Hepatocyte (in vitro differentiated cells): ENCODE data around the gene PIWIL4. TPM values are rescaled to one million over a fixed set of nuclear protein-coding genes. Genes with fewer than 3 reads are reported as not detected.

Source experiments
- DNase-seq: peaks from one replicate; pipeline ENCODE4 v3.0.0-alpha.2; 2016; ENCODE audit warnings: low spot score
- H2AFZ ChIP-seq: fragments of 200-600 bp; sonication (generic); 2 replicates; pipeline ENCODE4 v1.6.0; 2016; ENCODE audit warnings: antibody characterized with exemption, mild to moderate bottlenecking
- H3K27ac ChIP-seq: fragments of 200-600 bp; sonication (generic); 2 replicates; pipeline ENCODE4 v1.5.1; 2016; ENCODE audit warnings: mild to moderate bottlenecking
- H3K27me3 ChIP-seq: fragments of 200-600 bp; sonication (generic); 2 replicates; pipeline ENCODE4 v1.6.1; 2016
- H3K36me3 ChIP-seq: fragments of 200-600 bp; sonication (generic); replicated peaks from 2 replicates; pipeline ENCODE4 v1.5.1; 2016; ENCODE audit warnings: low read depth; ENCODE audit not compliant: insufficient read depth
- H3K4me1 ChIP-seq: fragments of 200-600 bp; sonication (generic); 2 replicates; pipeline ENCODE4 v1.5.1; 2016; ENCODE audit warnings: mild to moderate bottlenecking, moderate library complexity; ENCODE audit not compliant: insufficient read depth
- H3K4me2 ChIP-seq: fragments of 200-600 bp; sonication (generic); 2 replicates; pipeline ENCODE4 v1.6.0; 2016
- H3K4me3 ChIP-seq: fragments of 200-600 bp; sonication (generic); 2 replicates; pipeline ENCODE4 v1.5.1; 2016; ENCODE audit warnings: mild to moderate bottlenecking
- H3K79me2 ChIP-seq: fragments of 200-600 bp; sonication (generic); 2 replicates; pipeline ENCODE4 v1.6.0; 2017; ENCODE audit warnings: mild to moderate bottlenecking
- H3K9me2 ChIP-seq: fragments of 200-600 bp; sonication (generic); replicated peaks from 2 replicates; pipeline ENCODE4 v1.6.0; 2017; ENCODE audit warnings: mild to moderate bottlenecking; ENCODE audit not compliant: insufficient read depth
- H3K9me3 ChIP-seq: fragments of 200-600 bp; sonication (generic); 2 replicates; pipeline ENCODE4 v1.5.1; 2016; ENCODE audit warnings: low read depth, mild to moderate bottlenecking
- H4K20me1 ChIP-seq: fragments of 200-600 bp; sonication (generic); 2 replicates; pipeline ENCODE4 v1.6.0; 2016; ENCODE audit warnings: mild to moderate bottlenecking; ENCODE audit not compliant: insufficient read depth, poor library complexity, severe bottlenecking
- EZH2 ChIP-seq: fragments of 200-600 bp; sonication (generic); IDR thresholded peaks from 2 replicates; pipeline ENCODE4 v1.6.1; 2016; ENCODE audit warnings: antibody characterized with exemption, mild to moderate bottlenecking, borderline replicate concordance
- EZH2phosphoT487 ChIP-seq: fragments of 200-600 bp; sonication (generic); IDR thresholded peaks from one replicate; pipeline ENCODE4 v1.6.1; 2018; ENCODE audit warnings: antibody characterized with exemption, mild to moderate bottlenecking, low read depth, moderate library complexity; ENCODE audit not compliant: unreplicated experiment, severe bottlenecking
- WGBS: methylation state at CpG from one replicate; pipeline ENCODE4 v1.1.6; 2016; ENCODE audit warnings: low lambda C conversion rate; ENCODE audit errors: missing lambda C conversion rate; 5-methylcytosine and 5-hydroxymethylcytosine counted together
- polyA plus RNA-seq: library from polyadenylated mRNA; unstranded; fragments of >200 nt; fragmentation: Nextera tagmentation; extraction: Ambion mirVana; gene quantifications from 2 replicates; pipeline ENCODE4 v1.2.1, GENCODE V29; 2016
- total RNA-seq: library from RNA; depleted of rRNA; stranded (reverse); fragments of >200 nt; gene quantifications from 2 replicates; pipeline ENCODE4 v1.2.3, GENCODE V29; 2014
- TF ChIP-seq, protein P1 (sequence below): fragments of 200-600 bp; sonication (generic); IDR thresholded peaks from 2 replicates; pipeline ENCODE4 v1.5.1; 2016; ENCODE audit warnings: antibody characterized with exemption, mild to moderate bottlenecking; ENCODE audit not compliant: poor library complexity

PIWIL4 gene
- total RNA-seq (2.4 and 3.1 TPM in 2 replicates), polyA plus RNA-seq (2.0 and 2.1 TPM in 2 replicates)

DNA sequence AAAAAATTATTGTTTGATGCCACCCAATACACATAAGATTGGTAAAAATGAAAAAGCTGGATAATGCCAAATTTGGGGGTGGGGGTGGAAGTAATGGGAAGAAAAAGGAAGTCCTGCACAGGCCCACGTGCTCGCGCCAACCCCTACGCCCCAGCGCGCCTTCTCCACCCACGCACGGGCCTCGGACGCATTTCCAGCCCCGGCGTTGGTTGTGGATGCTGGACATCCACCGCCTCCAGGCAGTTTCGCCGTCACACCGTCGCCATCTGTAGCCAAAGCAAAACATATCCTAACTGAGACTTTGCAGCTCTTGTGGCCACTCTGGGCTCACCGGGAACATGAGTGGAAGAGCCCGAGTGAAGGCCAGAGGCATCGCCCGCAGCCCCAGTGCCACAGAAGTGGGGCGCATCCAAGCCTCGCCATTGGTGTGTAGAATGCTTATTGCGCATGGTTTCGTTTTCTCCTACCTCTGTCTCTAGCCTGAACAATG, at the start of gene PIWIL4:
TSS of gene PIWIL4 (plus strand) at position 188 of the 490 bp plus-strand sequence. CDS start at position 339, 151 bp downstream.
- Histone ChIP-seq H3K4me3 (no peak within 1 kb of the TSS), H3K9me3 (no peaks in the 10 kb centered on the region), H4K20me1 (no peaks in the 10 kb centered on the region), H3K27ac (no peak within 1 kb of the TSS), H3K4me2 (no peak within 1 kb of the TSS), H3K27me3 (no peaks in the 10 kb centered on the region), H3K79me2 (no peaks in the 10 kb centered on the region), H3K36me3 (no peaks in the 10 kb centered on the region), H3K4me1 (no peaks in the 10 kb centered on the region), H3K9me2 (no peaks in the 10 kb centered on the region), H2AFZ (no peak within 1 kb of the TSS)
- TF ChIP-seq, protein P1, sequence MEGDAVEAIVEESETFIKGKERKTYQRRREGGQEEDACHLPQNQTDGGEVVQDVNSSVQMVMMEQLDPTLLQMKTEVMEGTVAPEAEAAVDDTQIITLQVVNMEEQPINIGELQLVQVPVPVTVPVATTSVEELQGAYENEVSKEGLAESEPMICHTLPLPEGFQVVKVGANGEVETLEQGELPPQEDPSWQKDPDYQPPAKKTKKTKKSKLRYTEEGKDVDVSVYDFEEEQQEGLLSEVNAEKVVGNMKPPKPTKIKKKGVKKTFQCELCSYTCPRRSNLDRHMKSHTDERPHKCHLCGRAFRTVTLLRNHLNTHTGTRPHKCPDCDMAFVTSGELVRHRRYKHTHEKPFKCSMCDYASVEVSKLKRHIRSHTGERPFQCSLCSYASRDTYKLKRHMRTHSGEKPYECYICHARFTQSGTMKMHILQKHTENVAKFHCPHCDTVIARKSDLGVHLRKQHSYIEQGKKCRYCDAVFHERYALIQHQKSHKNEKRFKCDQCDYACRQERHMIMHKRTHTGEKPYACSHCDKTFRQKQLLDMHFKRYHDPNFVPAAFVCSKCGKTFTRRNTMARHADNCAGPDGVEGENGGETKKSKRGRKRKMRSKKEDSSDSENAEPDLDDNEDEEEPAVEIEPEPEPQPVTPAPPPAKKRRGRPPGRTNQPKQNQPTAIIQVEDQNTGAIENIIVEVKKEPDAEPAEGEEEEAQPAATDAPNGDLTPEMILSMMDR: no peak
- no peak for TF ChIP-seq EZH2phosphoT487
- no peak for TF ChIP-seq EZH2
- no peak for DNase-seq
- 98% methylated on average over 25 of the region's 25 CpGs for WGBS

DNA sequence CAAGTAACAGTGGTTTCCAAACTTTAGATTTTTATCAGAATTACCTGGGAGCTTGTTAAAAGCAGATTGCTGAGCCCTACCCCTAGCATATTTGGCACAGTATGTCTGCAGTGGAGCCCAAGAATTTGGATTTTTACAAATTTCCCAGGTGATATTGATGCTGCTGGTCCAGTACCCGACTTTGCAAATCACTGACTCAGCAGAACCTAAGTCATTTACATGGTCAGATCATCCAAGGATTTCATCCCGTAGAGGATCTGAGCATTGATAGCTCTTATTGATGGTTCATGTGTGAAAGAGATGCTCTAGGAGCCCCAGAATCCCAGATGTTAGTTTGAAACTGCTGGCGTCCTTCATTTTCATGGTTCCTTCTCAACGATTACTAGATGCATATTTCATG, 48.9 kb upstream of the PIWIL4 start:
- Histone ChIP-seq H3K9me2 (no peaks in the 10 kb centered on the region), H4K20me1 (no peaks in the 10 kb centered on the region), H3K27me3 (peaks cover 3% of the 10 kb centered on the region), H3K4me2 (no peak overlapping the region), H3K36me3 (no peaks in the 10 kb centered on the region), H3K4me1 (no peaks in the 10 kb centered on the region), H3K4me3 (no peak overlapping the region), H3K79me2 (no peaks in the 10 kb centered on the region), H2AFZ (no peak overlapping the region), H3K27ac (no peak overlapping the region), H3K9me3 (no peaks in the 10 kb centered on the region)
- TF ChIP-seq EZH2phosphoT487: no peak
- TF ChIP-seq EZH2: no peak
- TF ChIP-seq, protein P1: no peak
- no peak for DNase-seq
- WGBS: 74% methylated on average over 4 of the region's 4 CpGs

DNA sequence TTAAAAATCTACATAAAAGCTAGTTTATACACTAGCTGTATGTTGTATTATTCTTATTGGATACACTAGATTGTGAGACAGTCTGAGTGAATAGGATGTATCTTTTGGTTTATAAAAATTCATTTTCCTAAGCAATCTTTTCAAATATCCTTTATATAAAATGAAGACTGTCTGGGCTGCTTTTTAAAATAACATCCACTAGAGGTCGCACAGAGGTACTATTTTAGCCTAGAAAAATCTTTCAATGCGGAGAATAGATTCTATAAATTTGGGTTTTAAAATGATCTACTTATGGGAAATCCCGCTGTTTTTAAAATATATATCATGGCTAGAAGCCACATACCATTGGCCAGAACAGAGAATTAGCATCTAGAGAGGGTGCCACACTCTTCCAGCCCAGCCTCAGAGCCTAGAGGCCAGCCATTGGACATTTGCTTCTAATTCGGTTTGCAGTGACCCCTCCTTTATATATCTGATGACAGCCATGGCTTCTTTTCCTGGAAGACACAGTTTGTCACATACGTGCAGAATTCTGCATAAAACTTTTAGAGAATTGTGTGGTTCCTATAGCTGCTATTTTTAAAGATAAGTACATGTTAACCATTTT, 47.6 kb upstream of the PIWIL4 start:
- DNase-seq: peak; percentile 52
- no peaks in the 10 kb centered on the region for H4K20me1 ChIP-seq
- no peak overlapping the region for H3K27ac ChIP-seq
- H3K4me2 ChIP-seq: peak overlapping the region; percentile 32
- H3K36me3 ChIP-seq: no peaks in the 10 kb centered on the region
- no peaks in the 10 kb centered on the region for H3K79me2 ChIP-seq
- peaks cover 3% of the 10 kb centered on the region for H3K27me3 ChIP-seq
- H3K9me3 ChIP-seq: no peaks in the 10 kb centered on the region
- TF ChIP-seq EZH2 (no peak), EZH2phosphoT487 (no peak)
- TF ChIP-seq, protein P1: peak; percentile 81
- H2AFZ ChIP-seq: no peak overlapping the region
- H3K9me2 ChIP-seq: no peaks in the 10 kb centered on the region
- H3K4me1 ChIP-seq: no peaks in the 10 kb centered on the region
- 17% methylated on average over 5 of the region's 5 CpGs for WGBS
- H3K4me3 ChIP-seq: no peak overlapping the region
